Stomach (tissue), 4 donors: ENCODE measurements around the gene KCNG4.

Source experiments
- POLR2A ChIP-seq, 4 donors: fragments of 450-650 bp; IDR thresholded peaks; one replicate each; pipeline ENCODE4 v1.6.1; 2016; ENCODE audit warnings: antibody characterized with exemption in 4 of 4, control low read depth in 2 of 4, mild to moderate bottlenecking in 1 of 4, moderate library complexity in 1 of 4
- TF ChIP-seq, protein P1 (sequence below), 7 experiments: fragments of 450-650 bp in 4 of 7; fragments of 200-600 bp in 3 of 7; sonication (generic) in 3 of 7; IDR thresholded peaks; one replicate each; pipeline ENCODE4 v1.5.1; 2016 to 2019; ENCODE audit warnings: antibody characterized with exemption in 7 of 7, control low read depth in 2 of 7, mild to moderate bottlenecking in 1 of 7

- TF ChIP-seq, protein P1, sequence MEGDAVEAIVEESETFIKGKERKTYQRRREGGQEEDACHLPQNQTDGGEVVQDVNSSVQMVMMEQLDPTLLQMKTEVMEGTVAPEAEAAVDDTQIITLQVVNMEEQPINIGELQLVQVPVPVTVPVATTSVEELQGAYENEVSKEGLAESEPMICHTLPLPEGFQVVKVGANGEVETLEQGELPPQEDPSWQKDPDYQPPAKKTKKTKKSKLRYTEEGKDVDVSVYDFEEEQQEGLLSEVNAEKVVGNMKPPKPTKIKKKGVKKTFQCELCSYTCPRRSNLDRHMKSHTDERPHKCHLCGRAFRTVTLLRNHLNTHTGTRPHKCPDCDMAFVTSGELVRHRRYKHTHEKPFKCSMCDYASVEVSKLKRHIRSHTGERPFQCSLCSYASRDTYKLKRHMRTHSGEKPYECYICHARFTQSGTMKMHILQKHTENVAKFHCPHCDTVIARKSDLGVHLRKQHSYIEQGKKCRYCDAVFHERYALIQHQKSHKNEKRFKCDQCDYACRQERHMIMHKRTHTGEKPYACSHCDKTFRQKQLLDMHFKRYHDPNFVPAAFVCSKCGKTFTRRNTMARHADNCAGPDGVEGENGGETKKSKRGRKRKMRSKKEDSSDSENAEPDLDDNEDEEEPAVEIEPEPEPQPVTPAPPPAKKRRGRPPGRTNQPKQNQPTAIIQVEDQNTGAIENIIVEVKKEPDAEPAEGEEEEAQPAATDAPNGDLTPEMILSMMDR (IDR thresholded peaks at IDR 0.05) = no peak
- TF ChIP-seq POLR2A (IDR thresholded peaks at IDR 0.05) = no peak
These were observed 15.4 kb upstream of the KCNG4 start for GRCh38 chr16:84255050-84255810.
